ENCODE results near the gene ACSS1.

The ACSS1 gene

GRCh38 chr20:25040438-25040831 lies 17.5 kb downstream of the ACSS1 start:
- Mint-ChIP-seq H3K4me1 (peaks cover 57 to 80% of the 10 kb centered on the region in 2 donors), H3K27ac (peak overlapping the region; percentile 56), H3K27me3 (no peaks in the 10 kb centered on the region), H3K36me3 (peaks cover 4 to 5% of the 10 kb centered on the region in 2 donors), H3K9me3 (no peaks in the 10 kb centered on the region), H3K4me3 (no peak overlapping the region)
- no peak for DNase-seq
- ATAC-seq (replicated peaks), result no peak

DNA sequence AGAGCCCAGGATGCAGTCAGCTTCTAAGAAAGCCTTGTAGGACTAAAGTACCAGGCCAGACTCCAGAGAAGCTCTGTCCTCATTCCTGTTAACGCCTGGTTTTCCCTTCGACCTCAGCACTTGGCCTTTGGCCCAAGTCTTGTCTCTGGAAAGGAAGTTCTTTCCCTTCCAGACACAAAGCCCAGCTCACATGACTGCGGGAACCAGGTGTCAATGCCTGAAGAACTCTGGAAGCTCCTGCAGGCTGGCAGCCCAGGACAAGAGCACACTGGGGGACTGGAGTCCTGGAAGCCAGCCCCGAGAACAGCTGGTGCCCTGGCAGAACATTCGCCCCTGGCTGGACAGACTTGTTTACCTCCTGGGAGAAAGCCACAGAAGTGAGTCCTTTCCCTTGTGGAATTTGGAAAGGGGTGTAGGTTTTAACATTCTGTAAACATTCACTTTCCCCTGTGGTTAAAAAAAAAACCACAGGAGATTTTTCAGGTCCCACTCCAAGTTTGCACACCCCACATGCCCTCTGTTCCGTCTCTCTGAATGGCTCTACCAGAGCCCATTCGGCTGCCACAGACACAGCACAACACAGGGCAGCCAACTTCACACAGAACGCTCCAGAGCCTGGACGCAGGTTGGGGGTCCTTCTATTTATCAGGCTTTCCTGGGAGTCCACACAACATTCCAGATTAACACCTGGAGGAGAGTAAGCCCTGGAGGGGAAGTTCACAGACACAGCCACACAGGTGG lies 18.1 kb downstream of the ACSS1 start:
- H3K9me3 Mint-ChIP-seq, result no peaks in the 10 kb centered on the region
- peaks cover 4 to 5% of the 10 kb centered on the region in 2 donors for H3K36me3 Mint-ChIP-seq
- DNase-seq (no peak), ATAC-seq (replicated peaks) (no peak)
- no peaks in the 10 kb centered on the region for H3K27me3 Mint-ChIP-seq
- H3K27ac Mint-ChIP-seq, result peak overlapping the region; percentile 62
- no peak overlapping the region for H3K4me3 Mint-ChIP-seq
- H3K4me1 Mint-ChIP-seq, result peaks cover 53 to 78% of the 10 kb centered on the region in 2 donors

- Mint-ChIP-seq H3K4me3 (no peak overlapping the region), H3K9me3 (no peaks in the 10 kb centered on the region), H3K4me1 (peaks cover 49 to 67% of the 10 kb centered on the region in 2 donors), H3K27me3 (no peaks in the 10 kb centered on the region), H3K27ac (peak overlapping the region; percentile 88), H3K36me3 (peaks cover 5% of the 10 kb centered on the region in 2 donors)
- ATAC-seq (replicated peaks), result no peak
- no peak for DNase-seq
These were observed 19.3 kb downstream of the ACSS1 start for GRCh38 chr20:25038591-25039015.

GRCh38 chr20:25038103-25038410 lies 19.9 kb downstream of the ACSS1 start:
- no peak for DNase-seq
- H3K36me3 Mint-ChIP-seq, result peaks cover 4 to 6% of the 10 kb centered on the region in 2 donors
- peak overlapping the region; percentile 88 for H3K27ac Mint-ChIP-seq
- peak overlapping the region; percentile 21 to 53 for H3K4me3 Mint-ChIP-seq
- H3K4me1 Mint-ChIP-seq, result peaks cover 49 to 65% of the 10 kb centered on the region in 2 donors
- H3K27me3 Mint-ChIP-seq, result no peaks in the 10 kb centered on the region
- H3K9me3 Mint-ChIP-seq, result no peaks in the 10 kb centered on the region
- no peak for ATAC-seq (replicated peaks)

DNA sequence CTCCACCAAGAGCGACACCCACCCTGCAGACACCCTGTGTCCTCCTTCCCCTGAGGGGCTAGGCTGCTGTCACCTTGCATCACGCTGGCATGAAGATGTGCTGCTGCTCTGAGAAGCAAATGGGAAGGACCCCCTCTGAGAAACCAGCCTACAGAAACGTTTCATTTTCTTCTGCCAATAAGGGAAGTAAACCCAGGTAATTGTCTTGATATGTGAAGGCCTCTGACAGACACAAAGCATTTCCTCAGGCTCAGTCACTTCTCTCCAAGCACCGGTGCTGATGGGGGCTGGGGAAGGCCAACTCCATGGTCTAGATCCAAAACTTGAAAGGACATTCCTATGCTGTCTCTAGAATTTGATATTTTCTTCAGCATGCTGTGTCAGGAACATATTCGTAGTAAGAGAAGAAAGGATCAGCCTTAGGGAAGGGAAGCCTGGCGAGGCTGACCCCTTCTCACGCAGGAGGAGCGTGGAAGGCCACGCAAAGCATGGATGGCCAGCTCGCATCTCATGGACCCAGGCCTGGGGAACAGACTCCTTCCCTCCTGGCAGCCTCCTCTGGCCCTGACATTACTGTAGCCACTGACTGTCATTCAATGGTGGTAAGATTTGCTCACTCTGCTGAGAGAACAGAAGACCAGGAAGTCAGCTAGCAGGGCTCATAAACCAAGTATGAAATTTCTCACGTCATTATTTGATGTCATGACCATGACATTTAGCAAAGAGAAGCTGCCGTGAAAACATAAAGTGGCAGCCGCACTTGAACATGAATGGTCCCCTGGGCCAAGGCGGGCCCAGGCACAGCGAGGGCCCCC lies 20.4 kb downstream of the ACSS1 start:
- Mint-ChIP-seq H3K36me3 (peaks cover 1 to 6% of the 10 kb centered on the region in 2 donors), H3K9me3 (no peaks in the 10 kb centered on the region), H3K27ac (peak overlapping the region; percentile 88), H3K4me1 (peaks cover 44 to 64% of the 10 kb centered on the region in 2 donors), H3K4me3 (peak overlapping the region; percentile 44 to 53), H3K27me3 (no peaks in the 10 kb centered on the region)
- peak; percentile 27 for DNase-seq
- ATAC-seq (replicated peaks), result peak; percentile 70 to 75

GRCh38 chr20:25036331-25036936 lies 21.5 kb downstream of the ACSS1 start:
- ATAC-seq (replicated peaks), result no peak
- no peaks in the 10 kb centered on the region for H3K9me3 Mint-ChIP-seq
- no peaks in the 10 kb centered on the region for H3K27me3 Mint-ChIP-seq
- H3K36me3 Mint-ChIP-seq, result peaks cover 1 to 6% of the 10 kb centered on the region in 2 donors
- no peak for DNase-seq
- H3K4me3 Mint-ChIP-seq, result peak overlapping the region; percentile 55 to 66
- H3K4me1 Mint-ChIP-seq, result peaks cover 40 to 56% of the 10 kb centered on the region in 2 donors
- peak overlapping the region; percentile 80 for H3K27ac Mint-ChIP-seq

DNA sequence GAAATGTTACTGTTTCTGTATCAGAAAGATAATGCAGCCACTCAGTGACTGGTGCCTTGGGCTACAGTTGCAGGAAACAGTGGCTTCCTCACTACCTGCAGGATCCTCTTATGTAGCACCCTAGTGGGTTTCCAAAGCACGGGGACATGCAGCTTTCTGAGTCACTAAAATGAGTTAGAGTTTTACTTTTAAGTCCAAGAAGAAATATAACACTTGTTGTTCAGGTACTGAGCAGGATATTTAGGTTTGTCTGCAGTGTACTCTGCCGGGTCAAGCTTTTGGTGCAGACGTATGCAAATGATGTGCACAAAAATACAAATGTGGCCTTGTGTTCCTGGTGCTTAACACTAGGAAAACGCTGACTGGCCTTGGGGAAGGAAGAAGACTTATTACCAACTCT lies 22.0 kb downstream of the ACSS1 start:
- DNase-seq, result no peak
- ATAC-seq (replicated peaks), result peak in 1 of 2 donors; percentile 42
- peaks cover 40 to 51% of the 10 kb centered on the region in 2 donors for H3K4me1 Mint-ChIP-seq
- peak overlapping the region; percentile 77 for H3K27ac Mint-ChIP-seq
- no peaks in the 10 kb centered on the region for H3K9me3 Mint-ChIP-seq
- H3K36me3 Mint-ChIP-seq, result peaks cover 1 to 6% of the 10 kb centered on the region in 2 donors
- no peaks in the 10 kb centered on the region for H3K27me3 Mint-ChIP-seq
- peak overlapping the region; percentile 55 to 66 for H3K4me3 Mint-ChIP-seq

GRCh38 chr20:25033924-25034300 lies 24.0 kb downstream of the ACSS1 start:
- peaks cover 8 to 17% of the 10 kb centered on the region in 2 donors for H3K36me3 Mint-ChIP-seq
- ATAC-seq (replicated peaks) (no peak), DNase-seq (no peak)
- no peak overlapping the region for H3K27ac Mint-ChIP-seq
- peaks cover 42 to 62% of the 10 kb centered on the region in 2 donors for H3K4me1 Mint-ChIP-seq
- no peaks in the 10 kb centered on the region for H3K27me3 Mint-ChIP-seq
- no peaks in the 10 kb centered on the region for H3K9me3 Mint-ChIP-seq
- no peak overlapping the region for H3K4me3 Mint-ChIP-seq

DNA sequence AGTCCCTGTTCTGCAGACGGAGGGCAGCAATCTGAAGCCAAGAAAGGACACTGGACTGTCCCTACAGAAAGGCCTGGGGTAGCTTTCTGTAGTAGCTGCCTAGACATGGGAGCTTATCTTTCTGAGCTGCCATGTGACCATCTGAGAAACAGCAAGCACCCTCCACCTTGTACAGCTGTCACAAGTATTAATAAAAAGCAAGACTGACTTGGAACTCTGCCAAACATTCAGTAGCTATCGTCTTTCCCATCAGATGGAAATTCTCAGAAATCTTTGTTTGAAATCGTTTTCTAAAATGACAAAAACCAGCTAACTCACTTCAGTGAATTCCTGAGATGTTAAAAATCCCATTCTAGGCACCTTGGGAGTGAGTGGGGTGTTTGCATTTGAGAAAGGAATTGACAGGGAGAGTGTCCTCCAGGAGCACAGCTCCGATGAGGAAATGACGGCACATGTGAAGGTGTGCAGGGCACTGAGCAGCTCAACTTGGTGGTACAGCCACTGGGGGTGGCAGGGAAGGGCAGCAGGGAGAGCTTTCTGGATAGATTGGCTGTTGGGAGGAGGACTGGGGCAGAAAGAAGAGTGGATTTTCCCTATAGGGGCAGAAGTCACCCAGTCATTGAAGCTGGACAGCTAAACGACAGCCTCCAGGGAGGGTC lies 24.5 kb downstream of the ACSS1 start:
- DNase-seq (no peak), ATAC-seq (replicated peaks) (no peak)
- H3K36me3 Mint-ChIP-seq, result peaks cover 8 to 17% of the 10 kb centered on the region in 2 donors
- H3K9me3 Mint-ChIP-seq, result no peaks in the 10 kb centered on the region
- no peak overlapping the region for H3K4me3 Mint-ChIP-seq
- H3K27ac Mint-ChIP-seq, result peak overlapping the region; percentile 84
- H3K27me3 Mint-ChIP-seq, result no peaks in the 10 kb centered on the region
- H3K4me1 Mint-ChIP-seq, result peaks cover 37 to 57% of the 10 kb centered on the region in 2 donors

DNA sequence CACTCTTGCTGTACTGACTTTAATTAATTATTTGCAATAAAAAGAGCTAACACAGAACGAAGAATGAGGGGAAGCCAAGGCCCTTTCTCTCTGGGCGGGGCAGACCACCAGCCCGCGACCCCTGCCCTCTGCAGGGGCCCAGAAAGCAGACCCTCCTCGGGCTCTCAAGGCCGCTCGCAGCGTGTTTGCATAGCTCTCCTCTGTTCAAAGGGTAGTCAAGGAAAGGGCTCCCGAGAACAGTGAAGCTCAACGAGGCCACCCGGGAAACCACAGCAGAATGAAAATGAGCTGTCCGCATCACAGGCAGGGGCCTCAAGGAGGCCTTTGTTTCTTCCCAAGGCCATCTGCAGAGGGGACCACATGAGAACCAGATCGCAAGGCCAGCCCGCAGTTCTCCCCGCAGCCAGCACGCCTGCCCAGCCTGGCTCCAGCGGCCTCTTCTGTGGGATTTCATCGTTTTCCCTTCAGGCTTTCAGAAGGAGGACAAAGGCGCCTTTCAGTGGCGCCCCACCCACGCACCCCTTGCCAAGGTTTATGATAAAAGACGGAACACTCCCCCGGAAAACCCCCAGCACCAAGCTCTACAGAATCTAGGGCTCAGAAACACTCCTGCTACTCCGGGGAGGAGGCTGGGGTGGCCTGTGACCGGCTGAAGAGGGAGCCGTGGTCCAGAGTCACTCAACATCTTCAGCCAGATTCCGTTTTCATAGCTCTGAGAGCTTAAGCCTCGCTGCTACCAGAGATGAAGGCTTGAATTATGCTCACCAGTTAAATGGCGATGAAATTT lies 25.3 kb downstream of the ACSS1 start:
- DNase-seq, result no peak
- H3K4me3 Mint-ChIP-seq, result no peak overlapping the region
- H3K36me3 Mint-ChIP-seq, result peaks cover 9 to 17% of the 10 kb centered on the region in 2 donors
- no peaks in the 10 kb centered on the region for H3K9me3 Mint-ChIP-seq
- ATAC-seq (replicated peaks), result no peak
- no peaks in the 10 kb centered on the region for H3K27me3 Mint-ChIP-seq
- H3K27ac Mint-ChIP-seq, result peak overlapping the region; percentile 34
- H3K4me1 Mint-ChIP-seq, result peaks cover 31 to 51% of the 10 kb centered on the region in 2 donors

GRCh38 chr20:25032065-25032477 lies 25.9 kb downstream of the ACSS1 start:
- H3K27me3 Mint-ChIP-seq, result no peaks in the 10 kb centered on the region
- H3K9me3 Mint-ChIP-seq, result no peaks in the 10 kb centered on the region
- H3K4me3 Mint-ChIP-seq, result no peak overlapping the region
- H3K4me1 Mint-ChIP-seq, result peaks cover 29 to 51% of the 10 kb centered on the region in 2 donors
- ATAC-seq (replicated peaks), result no peak
- DNase-seq, result no peak
- H3K27ac Mint-ChIP-seq, result no peak overlapping the region
- H3K36me3 Mint-ChIP-seq, result peaks cover 9 to 21% of the 10 kb centered on the region in 2 donors

DNA sequence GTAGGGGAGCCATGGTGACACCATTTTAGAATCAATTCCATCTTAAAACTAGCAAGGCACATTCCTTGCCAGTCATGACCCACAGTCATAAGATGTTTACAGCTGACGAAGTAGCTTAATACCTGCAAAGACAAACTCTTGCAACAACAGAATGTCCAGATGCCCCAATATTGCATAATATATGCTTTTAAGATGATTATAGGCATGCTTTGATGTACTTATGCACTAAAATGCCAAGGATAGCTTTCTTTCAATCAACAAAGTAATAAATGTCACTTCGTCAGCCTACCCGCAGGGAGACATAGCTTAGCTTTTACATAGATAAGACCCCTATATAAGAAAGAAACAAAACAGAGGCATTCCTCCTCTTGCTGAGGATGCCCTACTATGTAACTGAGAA lies 26.7 kb downstream of the ACSS1 start:
- H3K4me1 Mint-ChIP-seq, result peaks cover 24 to 51% of the 10 kb centered on the region in 2 donors
- no peaks in the 10 kb centered on the region for H3K27me3 Mint-ChIP-seq
- H3K4me3 Mint-ChIP-seq, result no peak overlapping the region
- H3K36me3 Mint-ChIP-seq, result peaks cover 9 to 21% of the 10 kb centered on the region in 2 donors
- ATAC-seq (replicated peaks) (no peak), DNase-seq (no peak)
- no peaks in the 10 kb centered on the region for H3K9me3 Mint-ChIP-seq
- no peak overlapping the region for H3K27ac Mint-ChIP-seq

DNA sequence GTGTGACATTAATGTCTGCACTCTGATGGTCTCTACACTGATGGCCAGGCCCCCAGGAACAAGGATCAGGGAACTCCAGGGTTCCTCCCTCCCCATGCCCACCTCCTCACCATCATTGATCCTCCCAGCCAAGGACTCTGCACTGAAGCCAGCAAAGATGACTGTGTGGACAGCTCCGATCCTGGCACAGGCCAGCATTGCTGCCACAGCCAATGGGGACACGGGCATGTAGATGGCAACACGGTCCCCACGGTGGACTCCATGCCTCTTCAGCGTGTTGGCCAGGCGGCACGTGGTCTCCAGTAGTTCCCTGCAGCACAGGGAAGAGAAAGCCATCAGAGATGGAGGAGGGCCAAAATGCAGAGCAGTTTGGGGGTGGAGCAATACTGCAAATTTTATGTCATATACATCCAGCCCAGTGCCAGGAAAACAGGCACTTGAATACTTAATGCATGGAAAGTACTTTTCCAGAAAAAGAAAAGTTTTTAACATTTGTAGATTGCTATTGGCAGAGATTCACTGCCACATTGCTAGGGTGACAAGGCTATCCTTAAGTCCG lies 27.2 kb downstream of the ACSS1 start:
- Mint-ChIP-seq H3K27ac (no peak overlapping the region), H3K36me3 (peaks cover 9 to 21% of the 10 kb centered on the region in 2 donors), H3K4me3 (no peak overlapping the region), H3K4me1 (peaks cover 19 to 46% of the 10 kb centered on the region in 2 donors), H3K9me3 (no peaks in the 10 kb centered on the region), H3K27me3 (no peaks in the 10 kb centered on the region)
- ATAC-seq (replicated peaks) (no peak), DNase-seq (no peak)

Data from stimulated activated naive B cell treated with anti-CD40 and anti-IgM and Interleukin-4, amounts not matched to agents 10 μg/mL and 1 μg/mL and 100 μg/mL, for 72 hours (primary cell).